NCI-H226 (cell line): ENCODE measurements around the gene FPR3.
"Not testable (repeated sequence)": the region's sequence is repeated elsewhere in the genome, so short reads cannot be mapped to it uniquely, and the experiment has no call there.

Experiments used
- DNase-seq: peaks from one replicate; pipeline ENCODE4 v3.0.0-alpha.2; 2015

FPR3 gene

GRCh38 chr19:51784922-51785690 is 9.9 kb upstream of the FPR3 start:
- DNase-seq, result peak; percentile 49

DNA sequence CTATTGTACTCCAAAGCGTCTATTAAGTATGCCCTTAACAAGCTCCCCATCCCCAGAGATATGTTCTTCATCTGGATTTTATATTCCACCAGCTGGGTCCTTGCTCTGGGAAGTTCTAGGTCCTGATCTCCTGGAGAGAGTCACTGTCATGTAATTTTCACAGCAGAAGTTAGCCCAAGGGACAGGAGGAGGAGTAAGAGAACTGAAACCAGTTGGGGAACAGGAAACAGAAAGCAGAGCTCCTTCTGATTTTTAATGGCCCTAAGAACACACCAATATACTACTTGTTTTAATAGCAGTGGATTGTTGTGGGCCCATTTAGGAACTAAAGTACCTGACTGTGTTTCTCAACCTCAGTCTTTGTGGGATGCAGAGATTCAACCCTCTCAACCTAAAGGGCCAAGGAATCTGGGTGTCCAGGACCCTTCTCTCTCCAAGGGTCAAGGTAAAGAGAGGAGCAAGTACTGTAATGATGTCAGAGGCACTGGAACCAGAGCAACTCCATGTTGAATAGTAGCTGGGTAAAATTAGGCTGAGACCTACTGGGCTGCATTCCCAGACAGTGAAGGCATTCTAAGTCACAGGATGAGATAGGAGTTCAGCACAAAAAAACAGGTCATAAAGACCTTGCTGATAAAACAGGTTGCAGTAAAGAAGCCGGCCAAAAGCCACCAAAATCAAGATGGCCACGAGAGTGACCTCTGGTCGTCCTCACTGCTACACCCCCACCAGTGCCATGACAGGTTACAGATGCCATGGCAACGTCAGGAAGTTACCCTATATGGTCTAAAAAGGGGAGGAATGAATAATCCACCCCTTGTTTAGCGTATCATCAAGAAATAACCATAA is 8.1 kb upstream of the FPR3 start:
- no peak for DNase-seq

DNA sequence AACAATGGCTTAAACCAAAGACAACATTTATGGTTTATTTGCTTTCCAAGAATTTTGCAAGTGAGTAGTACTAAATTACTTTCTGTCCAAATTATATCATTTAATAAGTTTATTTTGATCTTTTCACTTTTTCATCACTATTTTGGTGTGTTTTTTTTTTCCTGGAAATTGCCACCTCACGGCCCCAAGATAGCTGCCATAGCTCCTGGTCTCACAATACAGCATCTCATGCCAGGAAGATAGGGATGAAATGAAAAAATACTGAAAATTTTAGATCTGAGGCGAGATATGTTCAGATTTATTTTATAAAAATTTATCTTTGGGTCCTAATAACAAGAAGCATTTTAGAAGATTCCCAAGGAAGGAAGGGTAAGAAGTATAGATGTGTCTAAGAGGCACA is 6.9 kb upstream of the FPR3 start:
- DNase-seq, result no peak

DNA sequence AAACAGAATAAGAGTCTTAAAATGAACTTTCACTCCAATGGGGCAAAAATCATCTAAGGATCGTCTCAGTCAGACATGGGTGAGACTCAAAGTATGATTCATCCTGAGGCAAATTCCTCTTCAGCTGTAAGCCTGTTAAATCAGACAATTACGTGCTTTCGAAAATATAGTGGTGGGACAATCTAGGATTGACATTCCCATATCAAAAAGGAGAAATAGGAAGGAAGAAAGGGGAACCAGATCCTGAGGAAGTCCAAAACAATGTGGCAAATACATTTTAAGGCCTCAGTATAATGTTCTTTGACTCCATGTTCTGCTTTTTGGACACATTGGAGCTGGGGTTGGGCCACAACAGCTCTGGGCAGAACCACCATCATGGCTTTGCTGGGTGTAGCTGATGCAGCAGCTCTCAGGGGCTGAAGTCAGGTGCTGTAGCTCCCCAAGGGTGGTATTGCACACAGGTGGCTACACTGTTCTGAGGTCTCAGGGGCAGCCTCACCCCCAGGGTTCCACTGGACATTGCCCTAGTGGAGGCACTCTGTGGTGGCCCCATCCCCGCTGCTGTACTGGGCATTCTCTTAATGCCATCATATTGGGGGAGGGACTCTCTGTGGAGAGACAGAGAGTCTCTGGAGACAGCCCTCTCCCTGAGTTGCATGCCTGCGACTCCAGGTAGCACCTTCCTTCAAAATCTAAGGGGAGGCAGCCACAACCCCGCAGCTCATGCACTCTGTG is 5.7 kb upstream of the FPR3 start:
- DNase-seq, result no peak

DNA sequence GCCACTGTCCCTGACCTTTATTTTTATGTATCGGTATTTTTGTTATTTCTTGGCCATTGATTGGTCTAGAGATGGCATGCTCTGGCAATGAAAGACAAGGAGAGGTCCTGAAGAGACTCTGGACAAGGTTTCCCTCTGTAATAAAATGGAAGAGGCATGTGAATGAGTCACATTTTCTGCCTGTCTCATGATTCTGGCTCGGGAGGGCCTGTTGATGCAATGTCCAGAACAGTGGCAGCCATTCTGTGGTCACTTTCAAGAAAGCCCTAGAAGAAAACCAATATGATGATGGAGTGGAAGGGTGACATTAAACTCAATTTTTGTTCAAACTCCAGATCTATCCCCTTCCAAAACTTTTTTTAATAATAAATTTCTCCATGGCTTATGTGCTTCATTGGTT is 2.0 kb upstream of the FPR3 start:
- DNase-seq, result no peak

GRCh38 chr19:51793994-51794393 is 963 bp upstream of the FPR3 start:
- DNase-seq, result no peak

DNA sequence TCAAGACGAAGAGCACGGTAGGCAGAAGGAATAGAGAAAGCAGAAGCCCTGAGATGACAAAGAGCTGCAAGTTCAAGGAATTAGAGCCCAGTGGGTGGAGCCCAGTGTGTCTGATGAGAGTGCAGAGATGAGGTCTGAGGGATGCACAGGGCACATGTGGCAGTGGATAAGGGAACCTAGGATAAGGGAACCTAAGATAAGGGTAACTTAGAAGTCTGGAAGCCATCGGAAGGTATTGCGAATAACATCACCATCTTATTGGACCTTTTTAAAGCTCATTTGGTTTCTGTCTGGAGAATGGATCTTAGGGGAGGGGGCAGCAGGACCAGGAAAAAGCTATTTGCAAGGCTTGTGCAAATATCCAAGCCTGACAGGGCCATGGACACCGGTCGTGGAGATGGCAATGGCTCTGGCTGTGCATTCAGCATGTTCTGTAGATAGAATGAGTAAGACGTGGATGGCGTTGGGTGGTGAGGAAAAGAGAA is 1.3 kb downstream of the FPR3 start:
- DNase-seq, result no peak

- no peak for DNase-seq
Measured at GRCh38 chr19:51797480-51797879, 2.5 kb downstream of the FPR3 start.

DNA sequence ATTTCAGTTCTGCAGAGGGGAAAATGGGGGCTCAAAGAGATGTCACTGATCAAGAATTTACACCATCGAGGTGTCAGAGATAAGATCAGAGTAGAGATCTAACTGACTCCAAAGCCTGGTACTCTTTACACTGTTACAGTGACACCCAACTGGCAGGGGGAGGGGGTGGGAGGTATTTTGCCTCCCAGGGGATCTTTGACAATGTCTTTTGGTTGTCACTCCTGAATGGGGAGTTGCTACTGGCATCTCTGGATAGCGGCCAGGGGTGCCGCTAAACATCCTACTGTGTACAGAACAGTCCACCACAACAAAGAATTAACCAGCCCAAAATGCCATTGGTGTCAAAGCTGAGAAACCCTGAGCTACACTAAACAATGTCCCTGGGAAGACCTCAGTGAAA is 3.1 kb downstream of the FPR3 start:
- no peak for DNase-seq

DNA sequence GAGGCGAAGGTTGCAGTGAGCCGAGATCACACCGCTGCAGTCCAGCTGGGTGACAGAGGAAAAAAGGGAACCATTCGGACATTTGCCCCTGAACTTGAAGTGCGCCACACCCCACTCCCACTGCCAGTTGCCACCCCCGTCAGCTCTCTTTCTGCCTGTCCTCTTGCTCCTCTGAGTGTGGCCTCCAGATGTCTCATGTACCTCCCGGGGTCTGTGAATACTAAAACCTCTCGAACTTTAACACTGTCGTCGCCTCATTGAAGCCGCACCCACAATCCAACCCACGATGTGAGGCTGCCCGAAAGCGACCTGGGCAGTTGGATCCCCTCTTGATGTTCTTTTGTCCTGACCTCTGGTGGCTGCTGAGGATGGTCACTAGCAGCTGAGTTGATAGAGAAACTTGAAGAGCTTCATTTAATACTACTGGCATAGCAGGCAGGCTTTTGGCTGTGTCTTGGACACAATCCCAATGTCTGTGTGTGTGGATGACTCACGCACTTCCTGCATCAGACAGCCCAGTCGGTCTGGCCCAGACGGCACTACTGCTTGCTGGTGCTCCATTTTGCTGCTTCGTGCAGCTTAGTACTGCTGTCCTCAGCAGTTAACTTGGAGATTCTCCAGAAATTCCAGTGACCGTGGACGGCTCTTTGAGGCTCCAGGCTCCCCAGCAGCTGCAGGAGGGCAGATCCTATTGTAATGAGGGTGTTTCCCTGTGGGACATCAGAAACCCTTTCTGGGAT is 4.2 kb downstream of the FPR3 start:
- peak; percentile 88 for DNase-seq

GRCh38 chr19:51799774-51800472 is 5.0 kb downstream of the FPR3 start:
- DNase-seq, result no peak

- DNase-seq, result peak; percentile 83
Measured at GRCh38 chr19:51800473-51801244, 5.7 kb downstream of the FPR3 start.

- no peak for DNase-seq
Measured at GRCh38 chr19:51802775-51803174, 7.8 kb downstream of the FPR3 start.

DNA sequence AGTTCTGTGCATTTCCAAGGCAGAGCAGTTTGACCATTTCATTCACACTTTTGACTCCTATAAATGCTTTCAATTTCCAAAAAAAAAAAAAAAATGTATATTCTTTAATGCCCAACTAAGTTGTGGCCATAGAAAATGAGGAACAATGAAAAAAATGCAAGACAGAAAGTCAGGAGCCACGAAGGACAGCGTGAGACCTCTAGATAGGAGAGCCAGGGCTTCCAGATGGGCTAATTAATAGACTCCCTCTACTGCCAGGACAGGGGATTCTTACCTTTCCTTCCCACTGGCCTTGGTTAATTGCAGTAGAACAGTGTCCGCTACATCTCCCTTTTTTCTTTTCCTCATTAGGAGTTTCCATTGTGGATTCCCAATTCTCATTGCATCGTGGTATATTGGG is 8.6 kb downstream of the FPR3 start:
- no peak for DNase-seq

- no peak for DNase-seq
Measured at GRCh38 chr19:51803967-51804366, 9.0 kb downstream of the FPR3 start.

DNA sequence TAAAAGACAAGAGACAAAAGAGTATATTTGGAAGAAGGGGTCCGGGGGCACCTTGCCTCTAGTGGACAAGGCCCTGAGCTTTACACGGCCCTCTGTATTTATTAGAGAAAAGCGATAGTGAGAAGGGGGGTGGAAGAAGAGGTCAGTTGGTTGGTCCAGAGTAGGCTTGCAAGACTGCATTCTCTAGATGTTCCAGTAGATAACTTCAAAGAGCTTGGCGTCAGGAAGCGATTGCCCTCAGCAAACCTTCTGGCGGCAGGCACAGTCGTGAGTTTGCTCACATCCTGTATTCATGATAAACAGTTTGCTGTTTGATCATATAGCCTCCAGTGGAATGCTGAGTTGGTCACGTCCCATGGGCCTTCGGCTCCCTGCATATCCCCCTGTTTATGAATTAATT is 9.8 kb downstream of the FPR3 start:
- DNase-seq, result not testable (repeated sequence)

GRCh38 chr19:51805396-51805795 is 10.4 kb downstream of the FPR3 start:
- not testable (repeated sequence) for DNase-seq

- not testable (repeated sequence) for DNase-seq
Measured at GRCh38 chr19:51806571-51806970, 11.6 kb downstream of the FPR3 start.

GRCh38 chr19:51807111-51807701 is 12.2 kb downstream of the FPR3 start:
- no peak for DNase-seq

- DNase-seq, result no peak
Measured at GRCh38 chr19:51807925-51808324, 13.0 kb downstream of the FPR3 start.
